Glomerular endothelial cell (primary cell): ENCODE results near the gene RTKN. TPM values are rescaled to one million over a fixed set of nuclear protein-coding genes. Genes with fewer than 3 reads are reported as not detected.
"Not testable (repeated sequence)": the region's sequence is repeated elsewhere in the genome, so short reads cannot be mapped to it uniquely, and the experiment has no call there.

Experiments used
- DNase-seq: peaks from one replicate; pipeline ENCODE4 v3.0.0-alpha.2; 2011; ENCODE audit warnings: low read depth, low spot score; ENCODE audit errors: extremely low read depth
- total RNA-seq: library from RNA; depleted of rRNA; stranded (reverse); fragments of >200 nt; gene quantifications from 2 replicates; pipeline ENCODE4 v1.2.3, GENCODE V29; 2015

The RTKN gene
- 11.2 and 14.5 TPM in 2 replicates for total RNA-seq

GRCh38 chr2:74441690-74442482 is at the start of gene RTKN:
Gene RTKN (minus strand): TSS chr2:74441937. CDS start chr2:74441816, 121 bp downstream.
- no peak for DNase-seq

GRCh38 chr2:74489906-74490305 is 48.2 kb upstream of the RTKN start:
- DNase-seq: no peak

- no peak for DNase-seq
Measured at GRCh38 chr2:74488643-74489481, 47.1 kb upstream of the RTKN start.

GRCh38 chr2:74486141-74486540 is 44.4 kb upstream of the RTKN start:
- DNase-seq: no peak

GRCh38 chr2:74483675-74484164 is 42.0 kb upstream of the RTKN start:
- not testable (repeated sequence) for DNase-seq

- peak; percentile 81 for DNase-seq
Measured at GRCh38 chr2:74482801-74483674, 41.3 kb upstream of the RTKN start, which contains the start of the genes CCDC142 and TTC31. Gene CCDC142 (minus strand): TSS chr2:74482998. CDS start chr2:74482837, 161 bp downstream. Gene TTC31 (plus strand): TSS chr2:74483081. CDS start chr2:74483096, 15 bp downstream.

GRCh38 chr2:74481961-74482800 is 40.4 kb upstream of the RTKN start:
- DNase-seq: no peak

GRCh38 chr2:74481431-74481830 is 39.7 kb upstream of the RTKN start:
- no peak for DNase-seq

- DNase-seq: no peak
Measured at GRCh38 chr2:74474899-74475298, 33.2 kb upstream of the RTKN start.

GRCh38 chr2:74474481-74474880 is 32.7 kb upstream of the RTKN start:
- DNase-seq: no peak

- DNase-seq: no peak
Measured at GRCh38 chr2:74472945-74473258, 31.2 kb upstream of the RTKN start.

GRCh38 chr2:74472086-74472944 is 30.6 kb upstream of the RTKN start, which contains the start of gene MRPL53:
Gene MRPL53 (minus strand): TSS chr2:74472680. CDS start chr2:74472660, 20 bp downstream.
- DNase-seq: peak; percentile 75

- DNase-seq: no peak
Measured at GRCh38 chr2:74471332-74472065, 29.8 kb upstream of the RTKN start.

GRCh38 chr2:74470742-74471141 is 29.0 kb upstream of the RTKN start:
- not testable (repeated sequence) for DNase-seq

- DNase-seq: no peak
Measured at GRCh38 chr2:74464406-74464805, 22.7 kb upstream of the RTKN start.

- no peak for DNase-seq
Measured at GRCh38 chr2:74462786-74463105, 21.0 kb upstream of the RTKN start.

GRCh38 chr2:74462054-74462785 is 20.5 kb upstream of the RTKN start:
- no peak for DNase-seq
